PFSK-1 (cell line): Measurements from ENCODE around the gene VGLL4.

Experiments used
- POLR2AphosphoS5 ChIP-seq: IDR thresholded peaks from 2 replicates; pipeline ENCODE4 v1.6.1; 2012; ENCODE audit warnings: low read depth, mild to moderate bottlenecking, control low read depth, low read length, moderate library complexity
- SIN3A ChIP-seq: IDR thresholded peaks from 2 replicates; pipeline ENCODE4 v1.6.1; 2012; ENCODE audit warnings: mild to moderate bottlenecking, low read length, moderate library complexity, borderline replicate concordance; ENCODE audit not compliant: insufficient read depth
- TAF1 ChIP-seq: IDR thresholded peaks from 2 replicates; pipeline ENCODE4 v1.6.1; 2012; ENCODE audit warnings: low read length, control low read depth, borderline replicate concordance; ENCODE audit not compliant: insufficient read depth

GRCh38 chr3:11554666-11555065, 89.0 kb downstream of the VGLL4 start:
- TF ChIP-seq SIN3A, result no peak
- no peak for TF ChIP-seq TAF1
- TF ChIP-seq POLR2AphosphoS5, result no peak
